ENCODE results near the gene DRAM2.

DRAM2 gene

DNA sequence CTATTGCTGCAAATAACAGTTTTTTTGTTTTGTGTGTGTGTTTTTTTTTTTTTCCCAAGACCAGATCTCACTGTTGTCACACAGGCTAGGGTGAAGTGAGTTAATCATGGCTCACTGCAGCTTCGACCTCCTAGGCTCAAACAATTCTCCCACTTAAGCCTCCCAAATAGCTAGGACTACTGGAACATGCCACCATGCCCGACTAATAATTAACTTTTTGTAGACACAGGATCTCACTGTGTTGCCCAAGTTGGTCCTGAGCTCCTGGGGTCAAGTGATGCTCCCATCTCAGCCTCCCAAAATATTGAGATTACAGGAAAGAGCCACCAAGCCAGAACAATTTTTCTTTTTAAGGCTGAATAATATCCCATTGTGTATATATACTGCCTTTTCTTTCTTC lies 34.9 kb downstream of the DRAM2 start:
- Histone ChIP-seq H2BK120ac (ENCODE audit: low read depth, low read length) (no peak overlapping the region), H2AK5ac (ENCODE audit: low read length, severe bottlenecking) (no peak overlapping the region), H3K9me3 (ENCODE audit: control insufficient read depth, low read length) (peaks cover 30% of the 10 kb centered on the region), H3K4me2 (ENCODE audit: low read length, poor library complexity, severe bottlenecking) (no peak overlapping the region), H3K79me1 (replicated peaks; ENCODE audit: low read length, poor library complexity, severe bottlenecking) (no peaks in the 10 kb centered on the region), H3K23ac (ENCODE audit: low read length in 2 of 2) (no peak overlapping the region), H4K8ac (ENCODE audit: low read length) (no peak overlapping the region), H3K4me1 (ENCODE audit: control insufficient read depth, insufficient read depth, low read depth, low read length) (no peaks in the 10 kb centered on the region), H2BK12ac (ENCODE audit: low read length in 2 of 2) (no peak overlapping the region), H2BK5ac (ENCODE audit: low read depth, low read length, poor library complexity, severe bottlenecking) (no peak overlapping the region), H3K36me3 (ENCODE audit: control insufficient read depth in 1 of 2, insufficient read depth in 2 of 2, low read depth in 1 of 2, low read length in 2 of 2) (no peaks in the 10 kb centered on the region), H3K18ac (ENCODE audit: low read depth in 1 of 2, low read length in 2 of 2) (no peak overlapping the region), H3K9ac (ENCODE audit: low read length) (no peak overlapping the region), H3K14ac (ENCODE audit: low read length in 2 of 2) (no peak overlapping the region), H3K27ac (ENCODE audit: low read length, poor library complexity, severe bottlenecking) (no peak overlapping the region), H3K27me3 (ENCODE audit: control insufficient read depth in 1 of 2, insufficient read depth in 1 of 2, low read length in 2 of 2) (no peaks in the 10 kb centered on the region), H3K4ac (ENCODE audit: low read depth in 1 of 2, low read length in 2 of 2) (no peak overlapping the region), H2BK15ac (ENCODE audit: low read depth, poor library complexity, severe bottlenecking) (no peak overlapping the region), H2AFZ (ENCODE audit: low read depth, low read length) (no peak overlapping the region), H3K4me3 (ENCODE audit: insufficient read depth in 1 of 2, low read depth in 1 of 2, low read length in 2 of 2) (no peak overlapping the region), H4K91ac (ENCODE audit: low read length) (no peak overlapping the region)
- no peak for DNase-seq
- WGBS, result 78% methylated on average over 2 of the region's 2 CpGs

- Histone ChIP-seq H3K4me3 (ENCODE audit: insufficient read depth in 1 of 2, low read depth in 1 of 2, low read length in 2 of 2) (no peak overlapping the region), H3K9ac (ENCODE audit: low read length) (no peak overlapping the region), H3K18ac (ENCODE audit: low read depth in 1 of 2, low read length in 2 of 2) (no peak overlapping the region), H3K27me3 (ENCODE audit: control insufficient read depth in 1 of 2, insufficient read depth in 1 of 2, low read length in 2 of 2) (no peaks in the 10 kb centered on the region), H2BK15ac (ENCODE audit: low read depth, poor library complexity, severe bottlenecking) (no peak overlapping the region), H3K14ac (ENCODE audit: low read length in 2 of 2) (no peak overlapping the region), H3K27ac (ENCODE audit: low read length, poor library complexity, severe bottlenecking) (no peak overlapping the region), H3K23ac (ENCODE audit: low read length in 2 of 2) (no peak overlapping the region), H2BK5ac (ENCODE audit: low read depth, low read length, poor library complexity, severe bottlenecking) (no peak overlapping the region), H4K8ac (ENCODE audit: low read length) (no peak overlapping the region), H4K91ac (ENCODE audit: low read length) (no peak overlapping the region), H2AK5ac (ENCODE audit: low read length, severe bottlenecking) (no peak overlapping the region), H2BK120ac (ENCODE audit: low read depth, low read length) (no peak overlapping the region), H3K9me3 (ENCODE audit: control insufficient read depth, low read length) (peaks cover 24% of the 10 kb centered on the region), H2BK12ac (ENCODE audit: low read length in 2 of 2) (no peak overlapping the region), H3K4me2 (ENCODE audit: low read length, poor library complexity, severe bottlenecking) (no peak overlapping the region), H3K4me1 (ENCODE audit: control insufficient read depth, insufficient read depth, low read depth, low read length) (no peaks in the 10 kb centered on the region), H2AFZ (ENCODE audit: low read depth, low read length) (no peak overlapping the region), H3K4ac (ENCODE audit: low read depth in 1 of 2, low read length in 2 of 2) (no peak overlapping the region), H3K79me1 (replicated peaks; ENCODE audit: low read length, poor library complexity, severe bottlenecking) (no peaks in the 10 kb centered on the region), H3K36me3 (ENCODE audit: control insufficient read depth in 1 of 2, insufficient read depth in 2 of 2, low read depth in 1 of 2, low read length in 2 of 2) (no peaks in the 10 kb centered on the region)
- no peak for DNase-seq
- 76% methylated on average over 5 of the region's 5 CpGs for WGBS
These were observed 37.8 kb downstream of the DRAM2 start for GRCh38 chr1:111101854-111102642.

DNA sequence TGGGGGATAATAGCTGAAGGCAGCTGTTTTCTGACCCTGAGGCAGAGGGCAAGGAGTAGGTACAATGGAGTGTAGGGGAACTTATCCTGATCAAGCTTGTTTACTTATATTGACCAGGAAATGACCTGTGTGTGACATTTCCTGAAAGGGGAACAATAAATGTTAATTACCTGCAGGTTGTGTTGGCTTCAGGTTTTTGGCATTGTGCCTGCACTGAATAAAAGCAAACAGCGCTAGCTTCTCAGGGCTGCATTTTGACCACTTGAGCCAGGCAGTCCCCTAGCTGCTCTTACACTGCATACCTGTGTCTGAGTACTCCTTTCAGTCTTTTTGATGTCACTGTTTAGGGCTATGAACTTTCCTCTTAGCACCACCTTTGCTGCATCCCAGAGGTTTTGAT lies 40.6 kb downstream of the DRAM2 start:
- no peaks in the 10 kb centered on the region for H3K79me1 ChIP-seq (replicated peaks; ENCODE audit: low read length, poor library complexity, severe bottlenecking)
- no peak overlapping the region for H3K4ac ChIP-seq (ENCODE audit: low read depth in 1 of 2, low read length in 2 of 2)
- H2AFZ ChIP-seq (ENCODE audit: low read depth, low read length), result no peak overlapping the region
- H2BK12ac ChIP-seq (ENCODE audit: low read length in 2 of 2), result no peak overlapping the region
- WGBS, result 100% methylated on average over 1 of the region's 1 CpG
- H2AK5ac ChIP-seq (ENCODE audit: low read length, severe bottlenecking), result no peak overlapping the region
- H2BK120ac ChIP-seq (ENCODE audit: low read depth, low read length), result no peak overlapping the region
- H4K91ac ChIP-seq (ENCODE audit: low read length), result no peak overlapping the region
- H3K18ac ChIP-seq (ENCODE audit: low read depth in 1 of 2, low read length in 2 of 2), result no peak overlapping the region
- no peak overlapping the region for H3K14ac ChIP-seq (ENCODE audit: low read length in 2 of 2)
- no peak overlapping the region for H3K4me2 ChIP-seq (ENCODE audit: low read length, poor library complexity, severe bottlenecking)
- H3K36me3 ChIP-seq (ENCODE audit: control insufficient read depth in 1 of 2, insufficient read depth in 2 of 2, low read depth in 1 of 2, low read length in 2 of 2), result no peaks in the 10 kb centered on the region
- no peak overlapping the region for H2BK15ac ChIP-seq (ENCODE audit: low read depth, poor library complexity, severe bottlenecking)
- no peaks in the 10 kb centered on the region for H3K27me3 ChIP-seq (ENCODE audit: control insufficient read depth in 1 of 2, insufficient read depth in 1 of 2, low read length in 2 of 2)
- no peaks in the 10 kb centered on the region for H3K4me1 ChIP-seq (ENCODE audit: control insufficient read depth, insufficient read depth, low read depth, low read length)
- no peak for DNase-seq
- H3K27ac ChIP-seq (ENCODE audit: low read length, poor library complexity, severe bottlenecking), result no peak overlapping the region
- no peak overlapping the region for H4K8ac ChIP-seq (ENCODE audit: low read length)
- H3K4me3 ChIP-seq (ENCODE audit: insufficient read depth in 1 of 2, low read depth in 1 of 2, low read length in 2 of 2), result no peak overlapping the region
- H3K9me3 ChIP-seq (ENCODE audit: control insufficient read depth, low read length), result peaks cover 24% of the 10 kb centered on the region
- no peak overlapping the region for H3K23ac ChIP-seq (ENCODE audit: low read length in 2 of 2)
- H3K9ac ChIP-seq (ENCODE audit: low read length), result no peak overlapping the region
- H2BK5ac ChIP-seq (ENCODE audit: low read depth, low read length, poor library complexity, severe bottlenecking), result no peak overlapping the region

- H3K18ac ChIP-seq (ENCODE audit: low read depth in 1 of 2, low read length in 2 of 2), result no peak overlapping the region
- H3K4ac ChIP-seq (ENCODE audit: low read depth in 1 of 2, low read length in 2 of 2), result no peak overlapping the region
- no peak overlapping the region for H2AFZ ChIP-seq (ENCODE audit: low read depth, low read length)
- peaks cover 24% of the 10 kb centered on the region for H3K9me3 ChIP-seq (ENCODE audit: control insufficient read depth, low read length)
- H2BK5ac ChIP-seq (ENCODE audit: low read depth, low read length, poor library complexity, severe bottlenecking), result no peak overlapping the region
- no peak overlapping the region for H2BK120ac ChIP-seq (ENCODE audit: low read depth, low read length)
- no peak overlapping the region for H2AK5ac ChIP-seq (ENCODE audit: low read length, severe bottlenecking)
- H3K36me3 ChIP-seq (ENCODE audit: control insufficient read depth in 1 of 2, insufficient read depth in 2 of 2, low read depth in 1 of 2, low read length in 2 of 2), result no peaks in the 10 kb centered on the region
- H3K23ac ChIP-seq (ENCODE audit: low read length in 2 of 2), result no peak overlapping the region
- H3K4me2 ChIP-seq (ENCODE audit: low read length, poor library complexity, severe bottlenecking), result no peak overlapping the region
- no peaks in the 10 kb centered on the region for H3K4me1 ChIP-seq (ENCODE audit: control insufficient read depth, insufficient read depth, low read depth, low read length)
- no peak overlapping the region for H3K27ac ChIP-seq (ENCODE audit: low read length, poor library complexity, severe bottlenecking)
- DNase-seq, result no peak
- H3K27me3 ChIP-seq (ENCODE audit: control insufficient read depth in 1 of 2, insufficient read depth in 1 of 2, low read length in 2 of 2), result no peaks in the 10 kb centered on the region
- no peak overlapping the region for H3K4me3 ChIP-seq (ENCODE audit: insufficient read depth in 1 of 2, low read depth in 1 of 2, low read length in 2 of 2)
- no peak overlapping the region for H3K9ac ChIP-seq (ENCODE audit: low read length)
- H3K79me1 ChIP-seq (replicated peaks; ENCODE audit: low read length, poor library complexity, severe bottlenecking), result no peaks in the 10 kb centered on the region
- H3K14ac ChIP-seq (ENCODE audit: low read length in 2 of 2), result no peak overlapping the region
- no peak overlapping the region for H4K91ac ChIP-seq (ENCODE audit: low read length)
- H2BK12ac ChIP-seq (ENCODE audit: low read length in 2 of 2), result no peak overlapping the region
- H2BK15ac ChIP-seq (ENCODE audit: low read depth, poor library complexity, severe bottlenecking), result no peak overlapping the region
- WGBS, result 88% methylated on average over 2 of the region's 2 CpGs
- no peak overlapping the region for H4K8ac ChIP-seq (ENCODE audit: low read length)
These were observed 42.4 kb downstream of the DRAM2 start for GRCh38 chr1:111097356-111098099.

Data from mesenchymal stem cell (in vitro differentiated cells and primary cell).